GM18505 (cell line): Measurements from ENCODE around the gene BASP1.

Source experiments
- ATAC-seq: cut with Tn5 transposase; IDR thresholded peaks from one replicate; pipeline ENCODE4 v1.9.1; 2021; ENCODE audit not compliant: unreplicated experiment
- POLR2A ChIP-seq: IDR thresholded peaks from 4 replicates; pipeline ENCODE4 v1.6.1; 2011; ENCODE audit warnings: borderline replicate concordance; ENCODE audit not compliant: insufficient read depth, insufficient read length; ENCODE audit errors: extremely low read depth

Gene BASP1

DNA sequence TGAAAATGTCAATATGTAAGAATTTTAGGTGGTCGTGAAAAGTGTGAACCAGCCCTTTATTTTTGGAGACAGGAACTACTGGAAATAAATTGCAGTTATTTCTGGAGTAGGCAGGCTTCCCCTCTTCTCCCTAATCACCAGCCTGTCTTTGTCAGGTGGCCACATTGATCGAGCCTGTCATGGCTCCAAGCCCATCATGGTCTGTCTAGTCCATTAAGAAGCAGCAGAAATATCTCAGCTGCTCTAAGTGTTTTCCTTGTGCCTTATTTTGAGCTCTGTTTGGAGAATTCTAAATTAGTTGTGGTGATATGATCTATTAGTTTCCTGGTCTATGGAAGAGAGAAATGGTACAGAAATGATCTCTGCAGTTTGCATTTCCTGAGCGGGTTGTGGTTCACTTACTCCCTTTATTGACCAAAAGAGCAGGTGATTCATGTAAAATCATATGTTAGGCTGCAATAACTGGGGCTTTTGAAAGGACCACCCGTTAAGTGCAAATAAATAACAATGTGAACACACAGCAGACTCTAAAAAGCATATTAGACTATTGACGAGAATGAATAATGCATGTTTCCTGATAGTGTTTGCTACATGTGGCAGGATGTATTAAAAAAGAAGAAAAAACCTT is 42.3 kb downstream of the BASP1 start:
- no peak for ATAC-seq
- TF ChIP-seq POLR2A, result no peak

DNA sequence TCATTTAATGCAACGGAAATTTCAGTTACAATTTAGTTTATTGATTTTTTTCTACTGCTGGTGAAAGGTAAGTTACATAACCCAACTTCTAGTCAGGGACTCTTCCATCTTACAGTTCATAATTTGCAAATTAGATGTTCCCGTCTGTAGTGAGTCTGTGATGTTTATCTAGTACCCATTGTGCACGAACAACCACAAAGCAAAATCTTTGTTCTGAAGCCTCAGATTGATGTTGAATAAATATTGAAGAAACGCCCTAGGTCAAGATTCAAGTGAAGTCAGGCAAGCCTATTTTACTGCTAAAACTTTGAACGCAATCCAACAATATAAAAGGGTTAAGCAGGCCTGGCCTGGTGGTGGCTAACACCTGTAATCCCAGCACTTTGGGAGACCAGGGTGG is 43.1 kb downstream of the BASP1 start:
- no peak for ATAC-seq
- TF ChIP-seq POLR2A, result no peak

DNA sequence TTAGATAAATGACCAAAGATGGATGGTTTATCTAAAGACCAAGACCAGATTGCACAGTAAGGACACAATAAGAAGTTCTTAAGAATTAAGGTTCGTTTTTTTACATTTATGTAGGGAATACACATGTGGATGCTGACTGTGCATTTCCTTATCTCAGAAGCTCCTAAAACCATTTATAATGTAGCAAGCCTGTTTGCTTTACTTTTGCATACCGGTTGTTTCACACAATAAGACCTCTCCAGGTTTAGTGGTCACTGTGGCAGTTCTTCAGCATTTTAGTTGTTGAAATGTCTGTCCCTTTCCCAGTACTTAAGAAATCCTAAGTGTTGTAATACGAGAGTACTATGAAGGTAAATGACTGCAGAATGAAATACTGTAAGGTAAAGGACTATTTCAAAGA is 43.6 kb downstream of the BASP1 start:
- no peak for ATAC-seq
- no peak for TF ChIP-seq POLR2A

GRCh38 chr5:17265041-17265440 is 47.6 kb downstream of the BASP1 start:
- ATAC-seq, result no peak

GRCh38 chr5:17267106-17267505 is 49.7 kb downstream of the BASP1 start:
- TF ChIP-seq POLR2A, result no peak
- no peak for ATAC-seq

More at GRCh38 chr5:17265041-17265440, 47.6 kb downstream of the BASP1 start:
- TF ChIP-seq POLR2A, result no peak

- ATAC-seq, result peak; percentile 70
Observed at GRCh38 chr5:17269201-17269600, 51.8 kb downstream of the BASP1 start.

DNA sequence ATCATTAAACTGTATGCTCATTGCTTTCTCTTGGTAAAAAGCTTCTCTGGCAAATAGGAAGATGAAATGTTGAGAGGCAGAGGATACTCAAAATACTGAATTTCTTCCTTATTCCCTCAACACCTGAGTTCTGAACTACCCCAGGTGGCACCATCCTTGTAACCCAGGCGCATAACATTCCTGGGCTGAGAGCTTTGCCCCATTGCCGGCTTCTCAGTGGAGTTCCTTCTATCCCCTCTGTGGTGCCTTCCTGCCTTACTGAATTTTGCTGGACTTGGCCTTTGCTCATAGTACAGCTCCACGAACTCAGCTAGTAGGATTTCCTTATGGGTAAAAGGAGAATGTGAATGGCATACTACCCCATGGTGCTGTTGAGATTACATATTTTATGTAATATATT is 54.7 kb downstream of the BASP1 start:
- no peak for ATAC-seq
- TF ChIP-seq POLR2A, result no peak

More at GRCh38 chr5:17269201-17269600, 51.8 kb downstream of the BASP1 start:
- TF ChIP-seq POLR2A, result no peak

DNA sequence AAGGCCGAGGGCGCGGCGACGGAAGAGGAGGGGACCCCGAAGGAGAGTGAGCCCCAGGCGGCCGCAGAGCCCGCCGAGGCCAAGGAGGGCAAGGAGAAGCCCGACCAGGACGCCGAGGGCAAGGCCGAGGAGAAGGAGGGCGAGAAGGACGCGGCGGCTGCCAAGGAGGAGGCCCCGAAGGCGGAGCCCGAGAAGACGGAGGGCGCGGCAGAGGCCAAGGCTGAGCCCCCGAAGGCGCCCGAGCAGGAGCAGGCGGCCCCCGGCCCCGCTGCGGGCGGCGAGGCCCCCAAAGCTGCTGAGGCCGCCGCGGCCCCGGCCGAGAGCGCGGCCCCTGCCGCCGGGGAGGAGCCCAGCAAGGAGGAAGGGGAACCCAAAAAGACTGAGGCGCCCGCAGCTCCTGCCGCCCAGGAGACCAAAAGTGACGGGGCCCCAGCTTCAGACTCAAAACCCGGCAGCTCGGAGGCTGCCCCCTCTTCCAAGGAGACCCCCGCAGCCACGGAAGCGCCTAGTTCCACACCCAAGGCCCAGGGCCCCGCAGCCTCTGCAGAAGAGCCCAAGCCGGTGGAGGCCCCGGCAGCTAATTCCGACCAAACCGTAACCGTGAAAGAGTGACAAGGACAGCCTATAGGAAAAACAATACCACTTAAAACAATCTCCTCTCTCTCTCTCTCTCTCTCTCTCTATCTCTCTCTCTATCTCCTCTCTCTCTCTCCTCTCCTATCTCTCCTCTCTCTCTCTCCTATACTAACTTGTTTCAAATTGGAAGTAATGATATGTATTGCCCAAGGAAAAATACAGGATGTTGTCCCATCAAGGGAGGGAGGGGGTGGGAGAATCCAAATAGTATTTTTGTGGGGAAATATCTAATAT is 58.1 kb downstream of the BASP1 start:
- no peak for ATAC-seq
- no peak for TF ChIP-seq POLR2A

DNA sequence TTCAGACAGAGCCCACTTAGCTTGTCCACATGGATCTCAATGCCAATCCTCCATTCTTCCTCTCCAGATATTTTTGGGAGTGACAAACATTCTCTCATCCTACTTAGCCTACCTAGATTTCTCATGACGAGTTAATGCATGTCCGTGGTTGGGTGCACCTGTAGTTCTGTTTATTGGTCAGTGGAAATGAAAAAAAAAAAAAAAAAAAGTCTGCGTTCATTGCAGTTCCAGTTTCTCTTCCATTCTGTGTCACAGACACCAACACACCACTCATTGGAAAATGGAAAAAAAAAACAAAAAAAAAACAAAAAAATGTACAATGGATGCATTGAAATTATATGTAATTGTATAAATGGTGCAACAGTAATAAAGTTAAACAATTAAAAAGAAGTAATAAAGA is 59.0 kb downstream of the BASP1 start:
- peak; percentile 59 for ATAC-seq
- no peak for TF ChIP-seq POLR2A

- TF ChIP-seq POLR2A, result no peak
- peak; percentile 28 for ATAC-seq
Observed at GRCh38 chr5:17277907-17278306, 60.5 kb downstream of the BASP1 start.

GRCh38 chr5:17278931-17279330 is 61.5 kb downstream of the BASP1 start:
- no peak for ATAC-seq
- peak; percentile 39 for TF ChIP-seq POLR2A

DNA sequence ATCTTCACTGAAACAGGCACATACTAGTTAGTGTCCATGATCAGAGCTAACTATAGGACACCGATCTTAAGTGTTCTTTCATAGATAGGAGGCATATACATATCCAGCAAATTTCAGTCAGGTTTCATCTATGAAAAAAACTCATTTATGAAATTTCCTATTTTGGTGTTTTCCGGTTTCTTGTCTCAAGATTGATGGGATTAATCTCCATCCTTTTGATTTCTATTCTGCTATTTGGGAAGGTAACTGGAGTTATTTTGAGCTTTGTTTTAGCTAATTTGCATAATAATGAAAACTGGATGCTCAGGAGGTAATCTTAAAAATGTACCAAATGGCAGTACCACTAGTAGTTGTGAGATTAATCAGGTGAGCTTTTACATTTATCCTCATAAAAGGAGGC is 62.1 kb downstream of the BASP1 start:
- no peak for TF ChIP-seq POLR2A
- ATAC-seq, result no peak

- no peak for TF ChIP-seq POLR2A
- ATAC-seq, result peak; percentile 98
Observed at GRCh38 chr5:17282283-17283120, 65.1 kb downstream of the BASP1 start.
